ENCODE measurements around the gene F2R.
"Not testable (repeated sequence)": the region's sequence is repeated elsewhere in the genome, so short reads cannot be mapped to it uniquely, and the experiment has no call there.

F2R gene

GRCh38 chr5:76674330-76675066 lies 41.4 kb upstream of the F2R start:
- DNase-seq (ENCODE audit: low read depth): no peak
- no peak overlapping the region for H3K4me3 ChIP-seq (ENCODE audit: low read depth, low read length)
- TF ChIP-seq, protein P1, sequence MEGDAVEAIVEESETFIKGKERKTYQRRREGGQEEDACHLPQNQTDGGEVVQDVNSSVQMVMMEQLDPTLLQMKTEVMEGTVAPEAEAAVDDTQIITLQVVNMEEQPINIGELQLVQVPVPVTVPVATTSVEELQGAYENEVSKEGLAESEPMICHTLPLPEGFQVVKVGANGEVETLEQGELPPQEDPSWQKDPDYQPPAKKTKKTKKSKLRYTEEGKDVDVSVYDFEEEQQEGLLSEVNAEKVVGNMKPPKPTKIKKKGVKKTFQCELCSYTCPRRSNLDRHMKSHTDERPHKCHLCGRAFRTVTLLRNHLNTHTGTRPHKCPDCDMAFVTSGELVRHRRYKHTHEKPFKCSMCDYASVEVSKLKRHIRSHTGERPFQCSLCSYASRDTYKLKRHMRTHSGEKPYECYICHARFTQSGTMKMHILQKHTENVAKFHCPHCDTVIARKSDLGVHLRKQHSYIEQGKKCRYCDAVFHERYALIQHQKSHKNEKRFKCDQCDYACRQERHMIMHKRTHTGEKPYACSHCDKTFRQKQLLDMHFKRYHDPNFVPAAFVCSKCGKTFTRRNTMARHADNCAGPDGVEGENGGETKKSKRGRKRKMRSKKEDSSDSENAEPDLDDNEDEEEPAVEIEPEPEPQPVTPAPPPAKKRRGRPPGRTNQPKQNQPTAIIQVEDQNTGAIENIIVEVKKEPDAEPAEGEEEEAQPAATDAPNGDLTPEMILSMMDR (IDR thresholded peaks at IDR 0.05; ENCODE audit: low read depth, low read length, missing control alignments): no peak

DNA sequence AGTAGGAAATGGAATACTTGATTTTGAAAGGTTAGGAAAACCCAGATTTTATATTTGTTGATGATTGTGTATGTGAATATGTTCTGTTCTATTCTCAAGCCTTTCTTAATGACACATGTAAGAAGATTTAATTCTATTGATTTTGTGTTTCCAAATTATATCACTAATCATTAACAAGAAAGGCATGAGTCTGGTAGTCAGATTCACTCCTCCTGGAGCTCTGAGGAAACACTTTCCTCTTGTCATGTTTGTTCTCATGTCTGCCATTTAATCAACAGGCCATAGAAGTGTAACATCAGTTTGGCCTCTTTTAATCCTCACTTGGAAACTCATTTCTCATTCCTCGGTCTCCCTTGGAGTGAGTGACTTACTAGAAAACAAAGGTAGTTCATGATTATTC lies 40.6 kb upstream of the F2R start:
- H3K4me3 ChIP-seq (ENCODE audit: low read depth, low read length): no peak overlapping the region
- TF ChIP-seq, protein P1 (IDR thresholded peaks at IDR 0.05; ENCODE audit: low read depth, low read length, missing control alignments): no peak
- no peak for DNase-seq (ENCODE audit: low read depth)

DNA sequence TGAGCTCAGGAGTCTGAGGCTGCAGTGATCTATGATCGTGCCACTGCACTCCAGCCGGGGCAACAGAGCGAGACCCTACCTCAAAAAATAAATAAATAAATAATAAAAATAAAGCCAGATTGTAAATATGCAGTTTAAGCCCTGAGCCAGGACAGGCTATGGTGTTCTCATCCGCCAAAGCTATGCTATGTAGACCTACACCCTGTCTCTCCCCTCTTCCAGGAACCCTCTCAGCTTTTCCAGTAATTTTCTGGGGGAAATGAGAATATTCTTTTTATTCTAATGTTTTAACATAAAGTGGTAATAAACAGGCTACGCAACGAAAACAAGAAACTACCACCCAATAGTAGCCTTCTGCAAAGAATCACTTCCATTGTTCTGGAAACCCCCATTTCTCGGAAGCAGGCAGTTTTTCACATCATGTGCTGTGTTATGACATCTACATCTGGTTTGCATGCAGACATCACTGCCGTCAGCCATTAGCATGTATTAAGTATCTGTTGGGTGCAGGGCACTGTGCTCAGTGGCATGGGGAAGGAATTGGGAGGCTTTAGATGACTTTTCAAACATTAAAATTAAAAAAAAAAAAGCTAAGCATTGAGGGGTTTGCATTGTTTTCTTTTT lies 38.0 kb upstream of the F2R start:
- no peak for DNase-seq (ENCODE audit: low read depth)
- no peak overlapping the region for H3K4me3 ChIP-seq (ENCODE audit: low read depth, low read length)
- TF ChIP-seq, protein P1 (IDR thresholded peaks at IDR 0.05; ENCODE audit: low read depth, low read length, missing control alignments): no peak

DNA sequence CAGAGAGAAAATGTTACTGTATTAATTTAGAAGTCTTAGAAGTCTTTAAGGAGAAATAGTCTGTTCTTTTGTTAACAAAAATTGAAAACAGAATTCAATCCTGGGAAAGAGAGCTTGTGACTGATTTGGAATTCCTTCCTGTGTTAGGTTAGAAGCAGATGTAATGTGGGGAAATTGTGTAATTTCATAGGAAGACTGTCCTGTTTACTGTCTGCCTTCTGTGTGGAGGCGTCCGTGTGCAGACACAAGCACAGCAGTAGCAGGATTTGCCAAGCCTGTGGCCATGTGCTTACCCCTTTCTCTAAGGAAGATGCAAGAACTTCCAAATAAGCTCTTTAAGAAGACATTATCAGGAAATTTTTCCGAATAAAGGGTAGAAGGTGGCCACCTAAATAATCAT lies 36.7 kb upstream of the F2R start:
- no peak for DNase-seq (ENCODE audit: low read depth)
- TF ChIP-seq, protein P1 (IDR thresholded peaks at IDR 0.05; ENCODE audit: low read depth, low read length, missing control alignments): no peak
- no peak overlapping the region for H3K4me3 ChIP-seq (ENCODE audit: low read depth, low read length)

GRCh38 chr5:76680826-76681225 lies 35.1 kb upstream of the F2R start:
- not testable (repeated sequence) for DNase-seq (ENCODE audit: low read depth); H3K4me3 ChIP-seq (ENCODE audit: low read depth, low read length)

- DNase-seq (ENCODE audit: low read depth): no peak
- TF ChIP-seq, protein P1 (IDR thresholded peaks at IDR 0.05; ENCODE audit: low read depth, low read length, missing control alignments): no peak
- no peak overlapping the region for H3K4me3 ChIP-seq (ENCODE audit: low read depth, low read length)
Measured at GRCh38 chr5:76681287-76681686, 34.6 kb upstream of the F2R start.

DNA sequence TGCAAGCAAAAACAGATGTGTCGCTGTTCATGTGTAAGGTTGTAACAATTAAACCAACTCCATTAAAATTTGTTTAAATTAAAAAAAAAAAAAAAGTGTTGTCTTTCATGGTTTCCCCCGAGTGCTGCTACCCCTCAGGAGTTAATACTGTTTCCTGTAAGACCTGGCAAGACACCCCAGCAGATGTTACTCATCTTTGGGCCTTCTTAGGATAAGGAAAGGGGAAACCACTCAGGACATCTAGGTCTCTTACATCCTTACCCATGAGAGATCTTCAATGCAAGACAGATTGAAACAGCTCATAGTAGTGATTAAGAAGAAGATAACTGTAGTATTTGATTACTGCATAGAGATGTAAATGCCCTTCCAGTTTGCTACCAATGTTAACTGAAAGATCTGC lies 33.5 kb upstream of the F2R start:
- TF ChIP-seq, protein P1 (IDR thresholded peaks at IDR 0.05; ENCODE audit: low read depth, low read length, missing control alignments): no peak
- no peak overlapping the region for H3K4me3 ChIP-seq (ENCODE audit: low read depth, low read length)
- DNase-seq (ENCODE audit: low read depth): no peak

Measured in GM12864 (cell line).